GM19023 (cell line): ENCODE data around the gene KRI1.

Experiments used
- ATAC-seq: cut with Tn5 transposase; IDR thresholded peaks from one replicate; pipeline ENCODE4 v1.9.1; 2021; ENCODE audit warnings: mild to moderate bottlenecking, moderate library complexity; ENCODE audit not compliant: unreplicated experiment

The KRI1 gene

GRCh38 chr19:10519421-10519820 lies 46.4 kb downstream of the KRI1 start:
- ATAC-seq = no peak

- no peak for ATAC-seq
These were observed 47.1 kb downstream of the KRI1 start for GRCh38 chr19:10518444-10519361.

DNA sequence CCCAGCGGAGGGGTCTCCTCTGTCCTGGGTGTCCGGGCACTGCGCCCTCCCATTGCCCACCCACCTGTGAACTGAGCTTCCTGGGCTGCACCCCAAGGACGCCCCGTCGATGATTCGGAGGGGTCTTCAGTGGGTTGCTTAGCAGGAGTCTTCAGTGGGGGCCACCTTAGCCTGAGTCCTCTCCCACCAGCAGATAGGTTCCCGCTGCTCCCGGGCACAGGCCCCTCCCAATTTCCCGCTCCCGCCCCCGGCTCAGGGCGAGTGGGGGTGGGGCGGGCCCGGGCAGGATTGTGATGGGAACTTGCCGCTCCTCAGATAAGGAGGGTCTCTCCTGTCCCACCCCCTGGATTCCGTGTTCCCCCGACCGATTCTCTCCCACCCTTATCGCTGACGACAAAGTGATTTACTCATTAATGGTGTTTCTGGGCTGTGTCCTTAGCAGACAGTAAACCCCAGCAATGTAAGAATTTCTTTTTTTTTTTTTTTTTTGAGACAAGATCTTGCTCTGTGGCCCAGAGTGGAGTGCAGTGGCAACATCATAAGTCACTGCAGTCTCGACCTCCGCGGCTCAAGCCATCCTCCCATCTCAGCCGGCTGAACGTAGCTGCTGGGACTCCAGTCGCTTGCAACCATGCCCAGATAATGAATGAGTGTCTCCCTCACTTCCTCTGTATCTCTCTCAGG lies 47.9 kb downstream of the KRI1 start:
- no peak for ATAC-seq

- no peak for ATAC-seq
These were observed 48.5 kb downstream of the KRI1 start, which contains the start of gene S1PR5 for GRCh38 chr19:10517361-10517759. S1PR5 (minus strand) TSS chr19:10517447; CDS start chr19:10515011, 2,436 bp downstream.

DNA sequence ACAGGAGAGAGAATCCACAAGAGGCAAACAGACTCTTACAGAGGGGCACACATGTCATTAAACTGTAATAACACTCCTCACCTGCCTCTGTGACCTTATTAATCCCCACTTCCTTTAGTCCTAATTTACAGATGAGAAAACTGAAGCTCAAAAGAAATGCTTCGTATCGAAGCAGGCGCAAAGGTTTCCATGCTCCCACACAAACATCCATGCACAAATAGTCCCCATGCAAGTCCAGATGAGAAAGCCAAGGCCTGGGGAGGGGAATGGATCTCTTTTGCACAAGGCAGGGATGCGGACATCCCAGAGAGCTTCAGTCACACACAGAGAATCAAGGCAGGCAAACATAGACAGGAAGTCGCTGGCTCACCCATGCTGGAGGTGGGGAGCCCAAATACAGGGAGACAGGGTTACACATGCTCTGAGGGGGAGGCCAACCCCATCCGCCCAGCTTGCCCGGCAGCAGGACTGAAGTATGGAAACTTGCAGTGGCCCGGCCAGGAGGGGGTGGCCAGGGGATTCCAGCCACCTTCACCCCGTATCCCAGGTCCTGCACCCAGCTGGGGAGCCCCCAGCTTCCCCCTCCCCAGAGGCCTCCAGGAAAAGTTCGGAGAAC lies 49.0 kb downstream of the KRI1 start:
- ATAC-seq = no peak

DNA sequence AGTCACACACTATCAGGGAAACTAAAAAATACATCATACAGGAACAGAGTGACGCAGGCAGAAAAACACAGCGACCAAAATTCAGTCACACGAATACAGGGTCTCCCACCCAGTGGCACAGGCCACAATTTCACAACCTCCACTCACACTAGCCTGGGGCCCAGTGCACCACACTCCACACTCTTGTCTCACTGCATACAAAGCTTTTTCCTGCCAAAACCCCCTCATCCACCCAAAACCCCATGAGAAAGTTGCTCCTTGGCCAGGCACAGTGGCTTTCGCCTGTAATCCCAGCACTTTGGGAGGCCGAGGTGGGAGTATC lies 49.8 kb downstream of the KRI1 start:
- no peak for ATAC-seq

GRCh38 chr19:10514211-10515145 lies 51.3 kb downstream of the KRI1 start:
- no peak for ATAC-seq

- ATAC-seq = no peak
These were observed 52.6 kb downstream of the KRI1 start for GRCh38 chr19:10513223-10513622.

GRCh38 chr19:10510301-10510802 lies 55.5 kb downstream of the KRI1 start:
- ATAC-seq = no peak

GRCh38 chr19:10508707-10509106 lies 57.1 kb downstream of the KRI1 start:
- ATAC-seq = no peak

DNA sequence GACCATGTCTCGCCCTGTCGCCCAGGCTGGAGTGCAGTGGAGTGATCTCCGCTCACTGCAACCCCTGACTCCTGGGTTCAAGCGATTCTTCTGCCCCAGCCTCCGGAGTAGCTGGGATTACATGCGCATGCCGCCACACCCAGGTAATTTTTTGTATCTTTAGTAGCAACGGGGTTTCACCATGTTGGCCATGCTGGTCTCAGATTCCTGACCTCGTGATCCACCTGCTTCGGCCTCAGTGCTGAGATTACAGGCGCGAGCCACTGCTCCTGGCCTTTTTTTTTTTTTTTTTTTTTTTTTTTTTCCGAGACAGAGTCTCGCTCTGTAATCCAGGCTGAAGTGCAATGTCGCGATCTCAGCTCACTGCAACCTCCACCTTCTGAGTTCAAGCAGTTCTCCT lies 57.8 kb downstream of the KRI1 start:
- no peak for ATAC-seq

DNA sequence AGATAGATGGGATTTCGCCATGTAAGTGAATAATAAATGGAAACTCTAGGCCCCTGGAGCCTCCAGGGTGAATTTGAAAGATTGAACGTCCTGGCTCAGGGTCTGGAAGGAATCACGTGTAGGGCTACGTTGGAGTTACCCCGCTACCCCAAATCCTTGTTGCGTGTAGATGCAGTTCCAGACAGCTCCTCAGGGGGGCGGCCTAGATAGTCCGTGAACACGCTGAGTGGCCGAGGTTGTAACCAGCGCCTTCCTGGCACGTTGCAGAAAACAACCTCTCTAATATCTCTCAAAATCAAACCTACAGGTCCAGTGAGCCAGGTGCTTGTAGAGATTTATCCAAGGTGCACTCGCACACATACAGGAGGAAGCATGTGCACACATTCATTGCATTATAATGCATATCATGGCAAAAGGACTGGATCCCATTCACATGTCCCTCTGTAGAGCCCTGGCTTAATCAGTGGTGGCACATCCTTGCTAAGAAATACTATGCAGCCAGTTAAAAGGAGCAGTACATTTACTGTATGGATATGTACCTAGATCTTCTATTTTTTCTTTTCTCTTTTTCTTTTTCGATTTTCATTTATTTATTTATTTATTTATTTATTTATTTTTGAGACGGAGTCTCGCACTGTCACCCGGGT lies 60.1 kb downstream of the KRI1 start:
- no peak for ATAC-seq
